ENCODE results near the gene PITPNC1.
"Not testable (repeated sequence)": the region's sequence is repeated elsewhere in the genome, so short reads cannot be mapped to it uniquely, and the experiment has no call there.

Gene PITPNC1

DNA sequence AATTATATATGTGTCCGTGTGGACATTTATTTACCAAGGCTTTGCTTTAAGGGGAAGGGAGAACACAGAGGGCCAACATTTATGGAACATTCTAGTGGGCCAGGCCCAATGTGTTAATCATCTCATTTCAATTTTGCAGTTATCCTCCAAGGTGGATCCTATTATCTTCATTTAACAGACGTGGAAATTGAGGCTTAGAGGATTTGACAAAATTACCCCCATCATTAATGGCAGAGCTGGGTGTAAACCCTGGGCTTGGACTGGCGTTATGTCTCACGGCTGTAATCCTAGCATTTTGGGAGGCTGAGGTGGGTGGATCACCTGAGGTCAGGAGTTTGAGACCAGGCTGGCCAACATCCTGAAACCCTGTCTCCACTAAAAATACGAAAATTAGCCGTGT lies 26.4 kb downstream of the PITPNC1 start:
- Histone ChIP-seq H3F3A (ENCODE audit: insufficient read depth, low read length) (no peaks in the 10 kb centered on the region), H3K4me3 (ENCODE audit: low read length) (no peak overlapping the region), H2AFZ (ENCODE audit: low read length) (no peak overlapping the region), H3K36me3 (replicated peaks; ENCODE audit: insufficient read depth, low read length) (no peaks in the 10 kb centered on the region), H3K4me2 (ENCODE audit: low read depth, low read length) (no peak overlapping the region), H3K4me1 (ENCODE audit: low read length) (no peaks in the 10 kb centered on the region), H3K9me2 (replicated peaks; ENCODE audit: insufficient read depth, low read length) (no peaks in the 10 kb centered on the region), H3K27me3 (replicated peaks; ENCODE audit: insufficient read depth, low read length) (no peaks in the 10 kb centered on the region), H3K79me2 (ENCODE audit: low read length) (peaks cover 26% of the 10 kb centered on the region), H4K20me1 (ENCODE audit: insufficient read depth, low read length) (no peaks in the 10 kb centered on the region), H3K9ac (ENCODE audit: low read length) (no peak overlapping the region), H3K9me3 (replicated peaks; ENCODE audit: insufficient read depth, low read length) (no peaks in the 10 kb centered on the region), H3K27ac (ENCODE audit: low read length) (no peak overlapping the region)
- no peak for TF ChIP-seq EZH2phosphoT487 (IDR thresholded peaks at IDR 0.05; ENCODE audit: low read length)
- DNase-seq = no peak

GRCh38 chr17:67408455-67408830 lies 31.4 kb downstream of the PITPNC1 start:
- not testable (repeated sequence) for H3K4me1 ChIP-seq (ENCODE audit: low read length); H3K27me3 ChIP-seq (replicated peaks; ENCODE audit: insufficient read depth, low read length); H3F3A ChIP-seq (ENCODE audit: insufficient read depth, low read length); H4K20me1 ChIP-seq (ENCODE audit: insufficient read depth, low read length); H2AFZ ChIP-seq (ENCODE audit: low read length); H3K9me3 ChIP-seq (replicated peaks; ENCODE audit: insufficient read depth, low read length); H3K36me3 ChIP-seq (replicated peaks; ENCODE audit: insufficient read depth, low read length); H3K4me2 ChIP-seq (ENCODE audit: low read depth, low read length); H3K9me2 ChIP-seq (replicated peaks; ENCODE audit: insufficient read depth, low read length); H3K4me3 ChIP-seq (ENCODE audit: low read length); DNase-seq; H3K9ac ChIP-seq (ENCODE audit: low read length); H3K27ac ChIP-seq (ENCODE audit: low read length)
- peaks cover 13% of the 10 kb centered on the region for H3K79me2 ChIP-seq (ENCODE audit: low read length)

GRCh38 chr17:67411397-67411796 lies 34.3 kb downstream of the PITPNC1 start:
- Histone ChIP-seq H4K20me1 (ENCODE audit: insufficient read depth, low read length) (no peaks in the 10 kb centered on the region), H3K9ac (ENCODE audit: low read length) (no peak overlapping the region), H2AFZ (ENCODE audit: low read length) (no peak overlapping the region), H3K36me3 (replicated peaks; ENCODE audit: insufficient read depth, low read length) (no peaks in the 10 kb centered on the region), H3K9me3 (replicated peaks; ENCODE audit: insufficient read depth, low read length) (no peaks in the 10 kb centered on the region), H3F3A (ENCODE audit: insufficient read depth, low read length) (no peaks in the 10 kb centered on the region), H3K4me3 (ENCODE audit: low read length) (no peak overlapping the region), H3K27me3 (replicated peaks; ENCODE audit: insufficient read depth, low read length) (no peaks in the 10 kb centered on the region), H3K27ac (ENCODE audit: low read length) (no peak overlapping the region), H3K9me2 (replicated peaks; ENCODE audit: insufficient read depth, low read length) (no peaks in the 10 kb centered on the region), H3K4me2 (ENCODE audit: low read depth, low read length) (no peak overlapping the region), H3K79me2 (ENCODE audit: low read length) (peaks cover 23% of the 10 kb centered on the region), H3K4me1 (ENCODE audit: low read length) (no peaks in the 10 kb centered on the region)
- DNase-seq = no peak
- TF ChIP-seq EZH2phosphoT487 (IDR thresholded peaks at IDR 0.05; ENCODE audit: low read length) = no peak
- no peak for TF ChIP-seq CTCF (IDR thresholded peaks at IDR 0.05; ENCODE audit: low read length)
- no peak for TF ChIP-seq EZH2 (optimal IDR thresholded peaks at IDR 0.05; ENCODE audit: low read depth, low read length)

- Histone ChIP-seq H3K9me3 (replicated peaks; ENCODE audit: insufficient read depth, low read length) (no peaks in the 10 kb centered on the region), H3K27me3 (replicated peaks; ENCODE audit: insufficient read depth, low read length) (no peaks in the 10 kb centered on the region), H3K4me1 (ENCODE audit: low read length) (no peaks in the 10 kb centered on the region), H3K4me2 (ENCODE audit: low read depth, low read length) (no peak overlapping the region), H4K20me1 (ENCODE audit: insufficient read depth, low read length) (no peaks in the 10 kb centered on the region), H3F3A (ENCODE audit: insufficient read depth, low read length) (no peaks in the 10 kb centered on the region), H3K79me2 (ENCODE audit: low read length) (peaks cover 20% of the 10 kb centered on the region), H3K27ac (ENCODE audit: low read length) (no peak overlapping the region), H2AFZ (ENCODE audit: low read length) (no peak overlapping the region), H3K9ac (ENCODE audit: low read length) (no peak overlapping the region), H3K9me2 (replicated peaks; ENCODE audit: insufficient read depth, low read length) (no peaks in the 10 kb centered on the region), H3K36me3 (replicated peaks; ENCODE audit: insufficient read depth, low read length) (no peaks in the 10 kb centered on the region), H3K4me3 (ENCODE audit: low read length) (no peak overlapping the region)
- TF ChIP-seq EZH2 (optimal IDR thresholded peaks at IDR 0.05; ENCODE audit: low read depth, low read length) (no peak), CTCF (IDR thresholded peaks at IDR 0.05; ENCODE audit: low read length) (no peak), EZH2phosphoT487 (IDR thresholded peaks at IDR 0.05; ENCODE audit: low read length) (no peak)
- DNase-seq = no peak
Measured at GRCh38 chr17:67412032-67412431, 35.0 kb downstream of the PITPNC1 start.
